ENCODE measurements around the gene CCDC117.
A peak's percentile ranks its signal among the peaks of the same experiment; 100 is the strongest.

Gene CCDC117

GRCh38 chr22:28769394-28770085 is 3.0 kb upstream of the CCDC117 start:
- DNase-seq = no peak

DNA sequence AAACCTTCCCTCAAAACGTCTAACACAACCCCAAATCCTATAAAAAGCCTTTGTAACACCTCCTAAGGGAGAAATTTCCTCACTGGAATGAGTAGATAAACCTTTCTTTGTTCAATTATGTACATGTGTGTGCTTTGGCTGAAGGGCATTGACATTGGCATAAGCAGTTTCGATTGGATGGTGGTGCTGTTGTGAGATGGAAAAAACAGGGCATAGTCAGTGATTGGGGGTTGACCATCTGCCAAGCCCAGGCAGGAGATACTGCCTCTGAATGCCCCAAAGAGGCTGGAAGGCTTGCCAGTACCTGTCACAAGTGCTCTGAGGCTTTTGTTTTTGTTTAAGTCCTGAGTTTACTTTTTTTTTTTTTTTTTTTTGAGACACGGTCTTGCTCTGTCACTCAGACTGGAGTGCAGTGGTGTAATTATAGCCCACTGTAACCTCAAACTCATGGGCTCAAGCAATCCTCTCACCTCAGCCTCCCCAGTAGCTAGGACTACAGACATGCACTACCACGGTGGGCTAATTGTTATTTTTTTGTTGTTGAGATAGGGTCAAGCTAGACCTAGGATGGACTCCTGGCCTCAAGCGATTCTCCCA is 1.2 kb upstream of the CCDC117 start:
- DNase-seq = no peak

DNA sequence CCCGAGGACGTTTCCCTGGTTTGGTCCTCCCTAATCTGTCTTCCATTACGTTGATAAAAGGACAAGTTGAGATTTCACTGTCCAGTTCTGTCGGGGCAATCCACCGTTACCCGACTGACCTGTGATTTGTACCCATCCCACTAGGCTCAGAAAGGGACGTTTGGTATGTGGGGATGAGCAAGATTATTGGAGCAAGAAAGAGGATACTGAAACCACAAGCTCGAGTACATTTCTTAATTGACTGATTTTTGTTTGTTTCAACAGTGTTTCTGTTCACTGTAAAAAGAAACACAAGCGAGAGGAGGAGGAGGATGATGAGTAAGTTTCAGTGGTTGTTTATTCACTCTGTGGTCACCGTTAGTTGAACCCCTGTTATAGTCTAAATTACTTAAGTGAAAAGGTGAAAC is 969 bp downstream of the CCDC117 start:
- peak; percentile 21 to 47 for DNase-seq

GRCh38 chr22:28774378-28774777 is 1.9 kb downstream of the CCDC117 start:
- no peak for DNase-seq

GRCh38 chr22:28779833-28780232 is 7.3 kb downstream of the CCDC117 start:
- no peak for DNase-seq

GRCh38 chr22:28780296-28780695 is 7.8 kb downstream of the CCDC117 start:
- no peak for DNase-seq

DNA sequence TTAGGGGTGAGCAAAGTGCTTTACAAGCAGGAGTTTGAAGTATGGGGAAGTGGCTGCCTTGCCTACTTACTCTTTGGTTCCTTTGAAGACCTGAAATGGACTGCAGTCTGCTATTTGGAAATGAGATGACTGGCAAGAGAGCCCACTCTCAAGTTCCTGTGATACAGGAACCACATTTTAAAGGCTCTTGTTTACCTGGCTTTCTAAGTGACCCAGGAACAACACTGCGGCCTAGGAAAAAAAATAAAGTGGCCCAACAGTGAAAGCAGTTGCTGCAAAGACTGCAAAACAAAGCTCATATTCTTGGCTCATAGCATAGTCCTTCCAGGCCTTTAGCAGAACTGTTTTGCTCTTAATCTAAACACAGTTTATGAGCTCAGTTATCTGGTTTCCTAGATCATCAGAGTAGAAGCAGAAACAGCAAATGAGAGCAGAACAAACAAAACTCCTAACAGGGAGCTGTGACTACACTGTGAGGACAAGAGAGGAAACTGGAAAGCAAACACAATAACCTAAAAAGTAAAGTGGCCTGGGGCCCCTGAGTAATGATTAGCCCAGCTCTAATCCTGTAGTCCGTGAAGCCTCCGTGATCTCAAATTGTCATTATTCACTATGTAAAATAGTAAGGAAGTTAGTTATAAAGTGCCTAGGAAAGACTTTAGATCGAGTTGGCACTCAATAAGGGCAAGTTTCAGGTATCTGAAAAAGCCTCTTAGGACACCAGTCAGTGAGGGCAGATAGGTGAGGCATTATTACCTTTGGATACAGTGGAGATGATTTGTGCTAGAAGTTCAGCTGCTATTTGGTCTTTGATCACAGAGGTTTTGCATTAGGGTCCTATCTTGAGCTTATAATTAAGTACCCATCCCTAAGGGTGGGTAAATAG is 11.5 kb downstream of the CCDC117 start:
- DNase-seq = peak in 1 of 2 donors; percentile 26

GRCh38 chr22:28788601-28789000 is 16.1 kb downstream of the CCDC117 start:
- no peak for DNase-seq

- no peak for DNase-seq
These were observed 18.6 kb downstream of the CCDC117 start for GRCh38 chr22:28791124-28791523.

GRCh38 chr22:28791841-28792490 is 19.5 kb downstream of the CCDC117 start:
- no peak for DNase-seq

DNA sequence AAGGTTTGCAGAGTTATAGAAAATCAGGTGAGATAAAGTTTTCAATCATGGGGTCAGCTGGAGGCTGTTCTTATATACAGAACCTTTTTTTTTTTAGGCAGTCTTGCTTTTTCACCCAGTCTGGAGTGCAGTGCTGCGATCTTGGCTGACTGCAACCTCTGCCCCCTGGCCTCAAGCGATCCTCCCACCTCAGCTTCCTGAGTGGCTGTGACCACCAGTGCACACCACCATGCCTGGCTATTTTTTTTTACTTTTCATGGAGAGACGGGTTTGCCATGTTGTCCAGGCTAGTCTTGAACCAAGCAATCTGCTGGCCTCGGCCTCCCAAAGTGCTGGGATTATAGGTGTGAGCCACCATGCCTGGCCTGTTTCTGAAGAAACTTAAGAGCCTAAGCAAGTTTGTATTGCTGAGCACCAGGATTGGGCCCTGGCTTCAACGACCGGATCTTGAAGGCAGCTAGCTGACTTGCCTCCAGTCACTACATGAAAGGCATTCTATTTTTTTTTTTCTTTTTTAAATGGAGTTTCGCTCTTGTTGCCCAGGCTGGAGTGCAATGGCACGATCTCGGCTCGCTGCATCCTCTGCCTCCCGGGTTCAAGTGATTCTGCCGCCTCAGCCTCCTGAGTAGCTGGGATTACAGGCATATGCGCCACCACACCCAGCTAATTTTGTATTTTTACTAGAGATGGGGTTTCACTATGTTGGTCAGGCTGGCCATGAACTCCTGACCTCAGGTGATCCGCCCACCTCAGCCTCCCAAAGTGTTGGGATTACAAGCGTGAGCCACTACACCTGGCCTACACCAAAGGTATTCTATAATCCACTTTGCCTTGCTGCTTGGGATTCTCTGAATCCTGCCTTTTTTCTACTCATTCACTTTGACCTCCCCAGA is 20.2 kb downstream of the CCDC117 start:
- no peak for DNase-seq

DNA sequence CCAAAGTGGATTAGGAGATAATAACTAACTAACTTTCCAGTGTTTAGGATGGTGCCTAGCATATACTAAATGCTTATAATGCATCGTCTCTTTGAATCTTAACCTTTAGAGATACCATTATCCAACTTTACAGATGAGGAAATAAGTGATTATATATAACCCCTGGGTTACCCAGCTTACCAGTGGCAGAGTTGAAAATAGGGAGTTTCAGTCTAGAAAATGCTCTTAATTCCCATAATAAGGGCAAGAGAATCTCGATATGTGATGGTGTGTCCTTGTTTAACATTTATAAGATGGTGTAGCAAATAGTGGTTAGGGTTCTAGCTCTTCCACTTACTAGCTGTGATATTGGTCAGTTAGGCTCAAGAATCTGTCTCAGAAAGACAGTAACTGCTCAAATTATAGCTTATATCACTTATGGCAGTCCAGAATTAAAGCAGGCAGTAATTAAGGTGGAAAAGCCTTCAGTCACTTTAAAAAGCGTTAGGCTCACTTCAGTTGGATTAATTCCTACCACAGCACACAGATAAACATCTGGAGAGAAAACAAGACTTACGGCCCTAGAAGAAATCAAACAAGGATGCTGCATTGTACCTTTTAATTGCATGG is 21.6 kb downstream of the CCDC117 start:
- no peak for DNase-seq

DNA sequence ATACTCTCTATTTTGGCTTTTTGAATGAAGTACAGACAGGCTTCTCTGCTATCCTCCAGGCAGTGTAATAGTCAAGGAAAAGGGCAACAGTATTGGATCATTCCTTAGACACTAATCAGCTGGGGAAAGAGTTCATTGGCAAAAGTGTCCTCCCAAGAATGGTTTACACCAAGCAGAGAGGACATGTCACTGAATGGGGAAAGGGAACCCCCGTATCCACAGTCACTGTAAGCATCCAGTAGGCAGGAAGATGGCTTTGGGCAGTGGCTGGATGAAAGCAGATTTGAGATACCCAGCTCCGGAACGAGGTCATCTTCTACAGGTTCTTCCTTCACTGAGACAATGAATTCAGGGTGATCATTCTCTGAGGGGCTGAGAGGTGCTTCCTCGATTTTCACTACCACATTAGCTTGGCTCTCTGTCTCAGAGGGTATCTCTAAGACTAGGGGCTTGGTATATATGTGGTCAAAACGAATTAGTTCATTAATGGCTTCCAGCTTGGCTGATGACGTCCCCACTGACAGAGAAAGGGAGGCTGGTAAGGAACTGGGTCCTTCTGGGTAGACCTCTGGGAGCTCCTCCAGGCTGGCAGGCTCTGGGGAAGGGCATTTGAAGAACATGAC is 22.7 kb downstream of the CCDC117 start:
- DNase-seq = no peak

GRCh38 chr22:28795932-28796856 is 23.7 kb downstream of the CCDC117 start:
- DNase-seq = no peak

GRCh38 chr22:28798810-28799605 is 26.5 kb downstream of the CCDC117 start:
- DNase-seq = peak; percentile 91 to 96

DNA sequence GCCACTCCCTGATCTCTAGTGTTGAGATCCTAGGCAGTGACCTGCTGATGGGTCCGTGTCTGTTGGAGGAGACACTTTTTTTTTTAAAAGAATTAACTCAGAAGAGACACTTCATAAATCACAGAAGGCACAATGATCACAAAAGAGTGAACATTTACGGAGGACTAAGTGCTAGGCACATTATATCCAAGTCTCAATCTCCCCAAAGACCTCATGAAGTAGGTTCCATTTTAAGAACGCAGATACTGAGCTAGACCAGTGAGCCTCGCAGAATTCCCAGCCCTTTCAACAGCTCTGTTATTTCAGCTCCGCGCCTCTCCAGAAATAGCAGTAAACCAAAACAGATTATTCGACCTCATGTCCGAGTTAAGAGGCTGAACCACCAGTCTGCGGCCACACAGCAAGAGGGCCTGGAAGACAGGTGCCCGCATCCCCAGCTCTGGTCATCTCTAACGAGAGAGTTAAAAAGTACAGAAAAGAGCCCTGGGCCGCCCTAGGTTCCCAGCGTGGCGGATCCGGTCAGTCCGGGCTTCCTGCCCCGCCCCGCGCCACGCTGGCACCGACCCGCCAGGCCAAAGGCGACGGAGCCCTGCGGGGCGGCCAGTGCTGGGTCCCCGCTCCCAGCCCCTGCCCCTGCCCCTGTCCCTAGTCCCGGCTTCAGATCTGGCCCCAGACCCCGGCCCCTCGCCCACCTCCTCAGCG is 27.3 kb downstream of the CCDC117 start:
- DNase-seq = peak; percentile 50 to 74

DNA sequence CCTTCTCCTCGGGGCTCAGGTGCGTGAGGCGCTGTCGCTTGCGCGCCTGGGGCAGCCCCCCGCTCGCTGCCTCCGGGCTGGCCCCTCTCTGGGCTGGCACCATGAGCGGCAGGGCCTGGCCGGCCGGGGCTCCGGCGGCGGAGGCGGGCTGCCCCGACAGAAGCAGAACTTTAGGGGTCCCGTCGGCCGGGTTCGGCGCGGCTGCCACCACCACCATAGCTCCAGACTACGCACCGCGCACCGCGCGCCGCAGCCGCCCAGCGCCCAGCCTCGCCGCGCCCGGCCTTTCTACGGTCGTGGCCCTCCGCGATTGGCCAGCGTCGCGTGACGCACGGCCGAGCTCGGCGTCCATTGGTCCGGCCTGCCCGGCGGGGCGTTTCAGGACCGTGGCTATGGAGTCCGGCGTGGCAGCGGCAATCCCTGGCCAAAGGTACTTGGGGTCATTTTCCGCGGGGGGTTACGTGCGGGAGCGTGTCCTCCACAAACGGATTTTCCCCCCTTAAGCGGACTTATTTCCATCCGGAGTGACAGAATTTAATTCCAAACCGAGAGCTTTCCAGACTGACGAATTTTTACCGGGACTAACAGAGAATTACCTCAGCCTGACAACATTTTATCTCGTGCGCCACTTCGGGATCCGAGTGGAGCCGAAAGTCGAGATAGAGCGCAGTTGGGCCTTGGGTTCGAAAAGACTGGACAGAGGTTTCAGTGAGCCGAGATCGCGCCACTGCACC is 28.0 kb downstream of the CCDC117 start, which contains the start of gene XBP1:
Gene XBP1 (minus strand): TSS at position 262 of the 734 bp plus-strand sequence.
- DNase-seq = peak; percentile 96 to 97
